MM.1S (cell line): ENCODE measurements around the gene SRSF11.

Experiments used
- DNase-seq: peaks from one replicate; pipeline ENCODE4 v3.0.0-alpha.2; 2015
- H2AFZ ChIP-seq: fragments of 300-600 bp; sonication (generic); 2 replicates; pipeline ENCODE4 v1.6.0; 2016; ENCODE audit warnings: antibody characterized with exemption, low read length
- H3F3A ChIP-seq: fragments of 300-600 bp; sonication (generic); 2 replicates; pipeline ENCODE4 v1.6.1; 2016; ENCODE audit warnings: mild to moderate bottlenecking, antibody characterized with exemption, low read length, moderate library complexity, mixed read lengths; ENCODE audit not compliant: insufficient read depth
- H3K27ac ChIP-seq: fragments of 300-600 bp; sonication (generic); 2 replicates; pipeline ENCODE4 v1.5.1; 2016; ENCODE audit warnings: mild to moderate bottlenecking, low read length
- H3K27me3 ChIP-seq: fragments of 300-600 bp; sonication (generic); replicated peaks from 2 replicates; pipeline ENCODE4 v1.6.0; 2016; ENCODE audit warnings: low read length; ENCODE audit not compliant: insufficient read depth
- H3K36me3 ChIP-seq: fragments of 300-600 bp; sonication (generic); replicated peaks from 2 replicates; pipeline ENCODE4 v1.6.1; 2016; ENCODE audit warnings: mild to moderate bottlenecking, low read length, mixed read lengths; ENCODE audit not compliant: insufficient read depth
- H3K4me1 ChIP-seq: fragments of 300-600 bp; sonication (generic); 2 replicates; pipeline ENCODE4 v1.6.1; 2016; ENCODE audit warnings: low read length, mixed read lengths
- H3K4me2 ChIP-seq: fragments of 300-600 bp; sonication (generic); 2 replicates; pipeline ENCODE4 v1.6.0; 2016; ENCODE audit warnings: low read depth, low read length
- H3K4me3 ChIP-seq: fragments of 300-600 bp; sonication (generic); 2 replicates; pipeline ENCODE4 v1.5.1; 2016; ENCODE audit warnings: low read length, mixed read lengths
- H3K79me2 ChIP-seq: fragments of 300-600 bp; sonication (generic); 2 replicates; pipeline ENCODE4 v1.6.1; 2016; ENCODE audit warnings: mixed run types, low read length, mixed read lengths
- H3K9ac ChIP-seq: fragments of 300-600 bp; sonication (generic); 2 replicates; pipeline ENCODE4 v1.6.1; 2016; ENCODE audit warnings: low read length, mixed read lengths
- H3K9me2 ChIP-seq: fragments of 300-600 bp; sonication (generic); replicated peaks from 2 replicates; pipeline ENCODE4 v1.6.1; 2016; ENCODE audit warnings: mild to moderate bottlenecking, low read length, mixed read lengths; ENCODE audit not compliant: insufficient read depth
- H3K9me3 ChIP-seq: fragments of 300-600 bp; sonication (generic); replicated peaks from 2 replicates; pipeline ENCODE4 v1.6.1; 2016; ENCODE audit warnings: mild to moderate bottlenecking, low read length, mixed read lengths; ENCODE audit not compliant: insufficient read depth
- H4K20me1 ChIP-seq: fragments of 300-600 bp; sonication (generic); 2 replicates; pipeline ENCODE4 v1.6.1; 2016; ENCODE audit warnings: mild to moderate bottlenecking, low read length, moderate library complexity, mixed read lengths; ENCODE audit not compliant: insufficient read depth
- EZH2 ChIP-seq: fragments of 300-600 bp; sonication (generic); optimal IDR thresholded peaks from 2 replicates; pipeline ENCODE3; 2017; ENCODE audit warnings: low read depth, mild to moderate bottlenecking, antibody characterized with exemption, low read length, mixed read lengths
- EZH2phosphoT487 ChIP-seq: fragments of 300-600 bp; sonication (generic); IDR thresholded peaks from 2 replicates; pipeline ENCODE4 v1.6.1; 2018; ENCODE audit warnings: antibody characterized with exemption, low read length
- TF ChIP-seq, protein P1 (sequence below): fragments of 300-600 bp; sonication (generic); IDR thresholded peaks from 2 replicates; pipeline ENCODE4 v1.5.1; 2016; ENCODE audit warnings: antibody characterized with exemption, low read length, mixed read lengths

The SRSF11 gene

GRCh38 chr1:70265946-70266345, 44.8 kb downstream of the SRSF11 start:
- Histone ChIP-seq H3K79me2 (no peaks in the 10 kb centered on the region), H3K4me3 (no peak overlapping the region), H3F3A (no peaks in the 10 kb centered on the region), H3K9me2 (no peaks in the 10 kb centered on the region), H4K20me1 (no peaks in the 10 kb centered on the region), H3K27me3 (no peaks in the 10 kb centered on the region), H3K4me1 (no peaks in the 10 kb centered on the region), H3K9me3 (no peaks in the 10 kb centered on the region), H2AFZ (no peak overlapping the region), H3K27ac (no peak overlapping the region), H3K36me3 (no peaks in the 10 kb centered on the region; the same call in 1 of the 2 replicates), H3K4me2 (no peak overlapping the region), H3K9ac (no peak overlapping the region)
- no peak for DNase-seq
- no peak for TF ChIP-seq EZH2
- TF ChIP-seq EZH2phosphoT487: no peak
- TF ChIP-seq, protein P1, sequence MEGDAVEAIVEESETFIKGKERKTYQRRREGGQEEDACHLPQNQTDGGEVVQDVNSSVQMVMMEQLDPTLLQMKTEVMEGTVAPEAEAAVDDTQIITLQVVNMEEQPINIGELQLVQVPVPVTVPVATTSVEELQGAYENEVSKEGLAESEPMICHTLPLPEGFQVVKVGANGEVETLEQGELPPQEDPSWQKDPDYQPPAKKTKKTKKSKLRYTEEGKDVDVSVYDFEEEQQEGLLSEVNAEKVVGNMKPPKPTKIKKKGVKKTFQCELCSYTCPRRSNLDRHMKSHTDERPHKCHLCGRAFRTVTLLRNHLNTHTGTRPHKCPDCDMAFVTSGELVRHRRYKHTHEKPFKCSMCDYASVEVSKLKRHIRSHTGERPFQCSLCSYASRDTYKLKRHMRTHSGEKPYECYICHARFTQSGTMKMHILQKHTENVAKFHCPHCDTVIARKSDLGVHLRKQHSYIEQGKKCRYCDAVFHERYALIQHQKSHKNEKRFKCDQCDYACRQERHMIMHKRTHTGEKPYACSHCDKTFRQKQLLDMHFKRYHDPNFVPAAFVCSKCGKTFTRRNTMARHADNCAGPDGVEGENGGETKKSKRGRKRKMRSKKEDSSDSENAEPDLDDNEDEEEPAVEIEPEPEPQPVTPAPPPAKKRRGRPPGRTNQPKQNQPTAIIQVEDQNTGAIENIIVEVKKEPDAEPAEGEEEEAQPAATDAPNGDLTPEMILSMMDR: no peak

DNA sequence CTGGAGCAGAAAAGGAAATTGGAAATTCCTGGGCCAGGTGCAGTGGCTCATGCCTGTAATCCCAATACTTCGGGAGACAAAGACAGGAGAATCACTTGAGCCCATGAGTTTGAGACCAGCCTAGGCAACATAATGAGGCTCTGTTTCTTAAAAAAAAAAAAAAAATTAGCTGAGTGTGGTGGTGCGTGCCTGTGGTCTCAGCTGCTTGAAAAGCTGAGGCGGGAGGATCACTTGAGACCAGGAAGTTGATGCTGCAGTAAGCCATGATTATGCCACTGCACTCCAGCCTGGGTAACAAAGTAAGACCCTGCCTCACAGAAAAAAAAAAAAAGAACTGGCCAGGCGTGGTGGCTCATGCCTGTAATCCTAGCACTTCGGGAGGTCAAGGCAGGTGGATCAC, 56.7 kb downstream of the SRSF11 start:
- H2AFZ ChIP-seq: no peak overlapping the region
- no peak for DNase-seq
- H3K27ac ChIP-seq: no peak overlapping the region
- H3K9me2 ChIP-seq: no peaks in the 10 kb centered on the region
- H3K4me1 ChIP-seq: no peaks in the 10 kb centered on the region
- H3K79me2 ChIP-seq: no peaks in the 10 kb centered on the region
- H3K9me3 ChIP-seq: no peaks in the 10 kb centered on the region
- H3K4me3 ChIP-seq: no peak overlapping the region
- H3K9ac ChIP-seq: no peak overlapping the region
- no peaks in the 10 kb centered on the region for H3F3A ChIP-seq
- TF ChIP-seq EZH2: no peak
- TF ChIP-seq EZH2phosphoT487: no peak
- TF ChIP-seq, protein P1: no peak
- H3K4me2 ChIP-seq: no peak overlapping the region
- H4K20me1 ChIP-seq: no peaks in the 10 kb centered on the region
- peaks cover 3% of the 10 kb centered on the region for H3K36me3 ChIP-seq
- no peaks in the 10 kb centered on the region for H3K27me3 ChIP-seq

GRCh38 chr1:70278710-70279109, 57.5 kb downstream of the SRSF11 start:
- no peaks in the 10 kb centered on the region for H3K9me3 ChIP-seq
- H3K4me2 ChIP-seq: no peak overlapping the region
- no peak overlapping the region for H3K9ac ChIP-seq
- H3K27ac ChIP-seq: no peak overlapping the region
- no peaks in the 10 kb centered on the region for H3F3A ChIP-seq
- TF ChIP-seq EZH2phosphoT487: no peak
- no peak for TF ChIP-seq EZH2
- TF ChIP-seq, protein P1: no peak
- peaks cover 3% of the 10 kb centered on the region for H3K36me3 ChIP-seq
- H3K4me1 ChIP-seq: no peaks in the 10 kb centered on the region
- no peaks in the 10 kb centered on the region for H4K20me1 ChIP-seq
- no peaks in the 10 kb centered on the region for H3K9me2 ChIP-seq
- H3K4me3 ChIP-seq: no peak overlapping the region
- no peaks in the 10 kb centered on the region for H3K79me2 ChIP-seq
- DNase-seq: no peak
- H2AFZ ChIP-seq: no peak overlapping the region
- no peaks in the 10 kb centered on the region for H3K27me3 ChIP-seq
